Measurements from ENCODE around the gene VPS37D.

DNA sequence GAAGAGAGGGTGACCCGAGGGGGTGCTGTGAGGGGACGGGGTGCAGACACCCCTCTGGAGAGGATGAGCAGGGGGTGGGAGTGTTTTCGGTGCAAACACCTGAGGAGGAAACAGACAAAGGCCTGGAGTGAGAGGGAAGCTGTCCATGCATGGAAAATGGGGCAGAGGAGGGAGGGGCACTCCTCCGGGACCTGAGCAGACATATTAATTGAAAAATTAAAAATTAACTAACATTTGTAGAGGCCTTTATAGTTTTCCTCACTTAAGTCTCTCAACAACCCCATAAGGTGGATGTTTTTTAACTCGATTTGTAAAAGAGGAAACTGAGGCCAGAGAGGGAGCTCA lies 1.2 kb downstream of the VPS37D start:
- no peak for TF ChIP-seq RAD21 (IDR thresholded peaks at IDR 0.05; ENCODE audit: low read depth)
- no peak for TF ChIP-seq TAF1 (IDR thresholded peaks at IDR 0.05; ENCODE audit: low read depth)
- no peak for TF ChIP-seq TEAD4 (IDR thresholded peaks at IDR 0.05)
- TF ChIP-seq, protein P1, sequence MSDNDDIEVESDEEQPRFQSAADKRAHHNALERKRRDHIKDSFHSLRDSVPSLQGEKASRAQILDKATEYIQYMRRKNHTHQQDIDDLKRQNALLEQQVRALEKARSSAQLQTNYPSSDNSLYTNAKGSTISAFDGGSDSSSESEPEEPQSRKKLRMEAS (IDR thresholded peaks at IDR 0.05): no peak
- no peak for TF ChIP-seq FOXM1 (IDR thresholded peaks at IDR 0.05; ENCODE audit: borderline replicate concordance, low read depth)

Measured in Ishikawa (cell line).